ENCODE measurements around the gene ADAMTS2. TPM values are rescaled to one million over a fixed set of nuclear protein-coding genes. Genes with fewer than 3 reads are reported as not detected.

Gene ADAMTS2
- total and polyA plus RNA-seq, 2 of the 4 experiments (the other 2 are of a cell fraction) = 19.0 to 58.8 TPM

- CTCF ChIA-PET = interaction anchor here (0.6 kb wide), 2 partner anchors 70 to 89 kb away, joined by 3 read pairs; no protein-coding TSS in a partner anchor
- no peak overlapping the region for H2BK5ac ChIP-seq (ENCODE audit: low read depth, low read length, poor library complexity, severe bottlenecking)
- H3K9ac ChIP-seq (ENCODE audit: low read depth, low read length) = no peak overlapping the region
- intact Hi-C loops (cut with micrococcal nuclease) = no loop called here
- no peaks in the 10 kb centered on the region for H3K79me1 ChIP-seq (ENCODE audit: low read depth in 1 of 2, low read length in 2 of 2)
- no peak overlapping the region for H2AK9ac ChIP-seq (replicated peaks; ENCODE audit: low read depth, low read length, poor library complexity)
- no peak overlapping the region; the same call in 1 of the 2 replicates for H4K91ac ChIP-seq (ENCODE audit: insufficient read depth, low read depth, low read length)
- H3K14ac ChIP-seq (replicated peaks; ENCODE audit: low read depth, low read length) = no peak overlapping the region
- ATAC-seq (ENCODE audit: low read depth) (peak; percentile 74), DNase-seq (peak; percentile 59)
- H3K36me3 ChIP-seq (ENCODE audit: control insufficient read depth, insufficient read depth, low read length) = no peaks in the 10 kb centered on the region
- H2BK15ac ChIP-seq (ENCODE audit: low read depth, low read length) = no peak overlapping the region
- peak overlapping the region; percentile 65; the same call in 1 of the 2 replicates for H3K18ac ChIP-seq (ENCODE audit: low read depth, low read length)
- dilution Hi-C loops (cut with HindIII; ENCODE audit: low sequenced_read_pairs, unreplicated experiment) = no loop called here
- H3K23ac ChIP-seq (ENCODE audit: low read depth, low read length) = no peak overlapping the region
- no peak overlapping the region; the same call in 1 of the 2 replicates for H2AK5ac ChIP-seq (ENCODE audit: low read depth, low read length)
- H3K4ac ChIP-seq (ENCODE audit: low read depth, low read length) = 0 out of 2 replicates have a peak overlapping the region, but pooled peaks have one; percentile 10
- peak overlapping the region in 1 of 2 experiments; percentile 21; a peak in 1 of 4 replicates for H4K8ac ChIP-seq (ENCODE audit: low read depth in 2 of 2, low read length in 2 of 2)
- H4K20me1 ChIP-seq (ENCODE audit: insufficient read depth, low read length) = no peaks in the 10 kb centered on the region
- H3K9me3 ChIP-seq (ENCODE audit: control insufficient read depth, insufficient read depth, low read length) = no peaks in the 10 kb centered on the region
- no peak overlapping the region for H3K4me3 ChIP-seq (ENCODE audit: insufficient read depth, low read depth, low read length)
- peak overlapping the region; percentile 74; the same call in 1 of the 2 replicates for H4K5ac ChIP-seq (ENCODE audit: low read depth, low read length)
- no peaks in the 10 kb centered on the region; the same call in 1 of the 2 replicates for H3K27me3 ChIP-seq (ENCODE audit: control insufficient read depth, insufficient read depth, low read length)
- in situ Hi-C loops (cut with MboI; ENCODE audit: low sequenced_read_pairs) = no loop called here
- peaks cover 10% of the 10 kb centered on the region; the same call in 1 of the 2 replicates for H3K4me1 ChIP-seq (ENCODE audit: control insufficient read depth, insufficient read depth, low read length)
- H3K9me1 ChIP-seq (ENCODE audit: insufficient read depth, low read length) = no peaks in the 10 kb centered on the region
- WGBS, 2 experiments (ENCODE audit: extremely low coverage in 2 of 2, insufficient read length in 1 of 2) = 75% methylated on average over 5 of the region's 11 CpGs; no CpG with 5 or more reads in 1 of the 2 experiments
- no peak overlapping the region for H2BK20ac ChIP-seq (ENCODE audit: low read depth, low read length)
- TF ChIP-seq POLR2A (IDR thresholded peaks at IDR 0.05; ENCODE audit: low read depth, low read length) = no peak
- peak; percentile 7; the same call in 1 of the 2 replicates for TF ChIP-seq BHLHE40 (IDR thresholded peaks at IDR 0.05; ENCODE audit: low read depth, low read length)
- no peak; the same call in 1 of the 2 replicates for TF ChIP-seq USF2 (IDR thresholded peaks at IDR 0.05; ENCODE audit: low read depth, low read length)
- peak; percentile 88 for TF ChIP-seq CEBPB (IDR thresholded peaks at IDR 0.05; ENCODE audit: low read depth, low read length)
- no peak for TF ChIP-seq ELK1 (IDR thresholded peaks at IDR 0.05; ENCODE audit: borderline replicate concordance, low read depth, low read length)
- TF ChIP-seq CTCF (conservative IDR thresholded peaks at IDR 0.05; ENCODE audit: low read depth, low read length) = no peak
- H2AFZ ChIP-seq (replicated peaks; ENCODE audit: low read length, poor library complexity) = no peak overlapping the region
- POLR2A ChIA-PET (ENCODE audit: unreplicated experiment) = no interaction called here
- peak overlapping the region; percentile 41; the same call in 1 of the 2 replicates for H3K27ac ChIP-seq (ENCODE audit: insufficient read depth, low read length)
- H2BK120ac ChIP-seq (ENCODE audit: low read depth, low read length) = no peak overlapping the region
- no peak overlapping the region for H3K56ac ChIP-seq (ENCODE audit: extremely low read depth, insufficient read depth, low read length)
- no TSS peak for BruUV-seq (replicated peaks)
- H3K4me2 ChIP-seq (ENCODE audit: low read depth, low read length) = peak overlapping the region; percentile 8; the same call in 1 of the 2 replicates
Observed at GRCh38 chr5:179355976-179356974, 11.0 kb upstream of the ADAMTS2 start.
